CD8-positive, alpha-beta memory T cell (primary cell): Measurements from ENCODE around the gene PNKD. TPM values are rescaled to one million over a fixed set of nuclear protein-coding genes. Genes with fewer than 3 reads are reported as not detected.
"Not testable (repeated sequence)": the region's sequence is repeated elsewhere in the genome, so short reads cannot be mapped to it uniquely, and the experiment has no call there.

Source experiments
- CTCF ChIA-PET: fragments of 350-600 bp; sonication (Branson Sonifier 250); formaldehyde crosslinking; loops from one replicate; lab custom pipeline; 2021; ENCODE audit warnings: antibody characterized with exemption; lab: Charles Lee
- POLR2A ChIA-PET: fragments of 350-600 bp; sonication (Branson Sonifier 250); formaldehyde crosslinking; loops from one replicate; lab custom pipeline; 2021; ENCODE audit warnings: antibody characterized with exemption; lab: Charles Lee
- DNase-seq, 5 donors: peaks; one replicate each; pipeline versions ENCODE4 v3.0.0 to v3.0.0-alpha.2; 2020 to 2022; ENCODE audit warnings: mixed read lengths in 1 of 5
- H3K27ac ChIP-seq: one replicate; pipeline ENCODE4 v1.7.0; 2013; ENCODE audit warnings: low read depth, mild to moderate bottlenecking, low read length, moderate library complexity
- H3K27me3 ChIP-seq: 2 replicates; pipeline ENCODE4 v1.7.0; 2013; ENCODE audit warnings: low read length, mild to moderate bottlenecking; ENCODE audit not compliant: insufficient read depth, poor library complexity, severe bottlenecking
- H3K36me3 ChIP-seq: 2 replicates; pipeline ENCODE4 v1.7.0; 2013; ENCODE audit warnings: mild to moderate bottlenecking, low read length, moderate library complexity; ENCODE audit not compliant: insufficient read depth
- H3K4me1 ChIP-seq: 2 replicates; pipeline ENCODE4 v1.7.0; 2013; ENCODE audit warnings: mild to moderate bottlenecking, low read length, moderate library complexity; ENCODE audit not compliant: insufficient read depth
- H3K4me3 ChIP-seq: 2 replicates; pipeline ENCODE4 v1.7.0; 2013; ENCODE audit warnings: mild to moderate bottlenecking, low read length
- H3K9me3 ChIP-seq: 2 replicates; pipeline ENCODE4 v1.7.0; 2013; ENCODE audit warnings: mild to moderate bottlenecking, low read length
- H3K27ac Mint-ChIP-seq, 8 donors: one replicate each; pipeline ENCODE4 v1.8.0; 2020 to 2021; ENCODE audit warnings: mixed read lengths in 8 of 8, mild to moderate bottlenecking in 6 of 8, inconsistent platforms in 3 of 8, moderate library complexity in 3 of 8
- H3K27me3 Mint-ChIP-seq, 2 donors: one replicate each; pipeline ENCODE4 v1.8.0; 2020 to 2021; ENCODE audit warnings: mixed read lengths in 2 of 2, mild to moderate bottlenecking in 1 of 2, moderate library complexity in 1 of 2
- H3K36me3 Mint-ChIP-seq, 3 donors: one replicate each; pipeline ENCODE4 v1.8.0; 2020 to 2021; ENCODE audit warnings: mixed read lengths in 3 of 3, inconsistent platforms in 1 of 3, mild to moderate bottlenecking in 1 of 3
- H3K4me1 Mint-ChIP-seq, 3 donors: one replicate each; pipeline ENCODE4 v1.8.0; 2020 to 2021; ENCODE audit warnings: mixed read lengths in 3 of 3, inconsistent platforms in 1 of 3, mild to moderate bottlenecking in 1 of 3
- H3K4me3 Mint-ChIP-seq, 7 donors: one replicate each; pipeline ENCODE4 v1.8.0; 2020 to 2021; ENCODE audit warnings: mixed read lengths in 7 of 7, mild to moderate bottlenecking in 6 of 7, moderate library complexity in 4 of 7, inconsistent platforms in 2 of 7
- H3K9me3 Mint-ChIP-seq, 5 donors: one replicate each; pipeline ENCODE4 v1.8.0; 2020 to 2022; ENCODE audit warnings: mixed read lengths in 5 of 5, mild to moderate bottlenecking in 3 of 5, moderate library complexity in 2 of 5, inconsistent platforms in 1 of 5
- polyA plus RNA-seq: library from polyadenylated mRNA; unstranded; fragments of 300-500 nt; fragmentation: Illumina TruSeq; gene quantifications from one replicate; pipeline ENCODE4 v1.2.3, GENCODE V29; 2021
- total RNA-seq, 2 experiments: library from RNA; stranded (reverse); gene quantifications; one replicate each; pipeline ENCODE4 v1.2.3, GENCODE V29; 2021

Gene PNKD
- total and polyA plus RNA-seq, 3 experiments from 2014 or later = 26.8 to 111 (median 31.6) TPM

GRCh38 chr2:218314764-218315163, 44.4 kb downstream of the PNKD start:
- H3K4me1 Mint-ChIP-seq = peaks cover 22 to 27% (median 26%) of the 10 kb centered on the region in 3 donors
- H3K9me3 Mint-ChIP-seq, H3K9me3 ChIP-seq, H3K36me3 ChIP-seq, H3K4me3 ChIP-seq, POLR2A ChIA-PET, H3K27me3 ChIP-seq, H3K36me3 Mint-ChIP-seq, H3K4me3 Mint-ChIP-seq, DNase-seq, H3K27me3 Mint-ChIP-seq, H3K27ac Mint-ChIP-seq, H3K27ac ChIP-seq: not testable (repeated sequence)
- peaks cover 31% of the 10 kb centered on the region for H3K4me1 ChIP-seq
- CTCF ChIA-PET = interaction anchor here (1.2 kb wide), 2 partner anchors 42 to 43 kb away, joined by 4 read pairs; partner anchors contain the start of gene CATIP

DNA sequence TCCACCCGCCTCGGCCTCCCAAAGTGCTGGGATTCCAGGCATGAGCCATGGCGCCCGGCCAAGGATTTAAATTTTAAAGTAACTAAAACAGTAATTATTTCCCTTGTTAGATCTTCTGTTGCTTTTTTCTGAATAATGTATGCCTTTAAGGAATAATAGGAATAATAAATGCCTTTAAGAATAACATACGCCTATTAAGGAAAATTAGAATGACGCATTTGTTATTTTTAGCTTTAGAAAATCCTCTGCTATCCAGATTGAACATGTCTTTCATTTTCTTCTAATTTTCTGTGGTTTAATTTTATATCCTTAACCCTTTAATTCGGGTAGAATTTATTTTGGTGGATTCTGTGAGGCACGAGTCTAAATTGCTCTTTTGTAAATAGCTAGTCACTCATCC, 45.1 kb downstream of the PNKD start:
- H3K9me3 ChIP-seq = no peaks in the 10 kb centered on the region
- ChIA-PET CTCF (interaction anchor here (1.2 kb wide), 2 partner anchors 41 to 44 kb away, joined by 4 read pairs; partner anchors contain the start of gene CATIP), POLR2A (no interaction called here)
- H3K4me3 ChIP-seq = no peak overlapping the region
- DNase-seq = no peak
- Mint-ChIP-seq H3K36me3 (no peaks in the 10 kb centered on the region), H3K27me3 (no peaks in the 10 kb centered on the region), H3K9me3 (no peaks in the 10 kb centered on the region), H3K27ac (no peak overlapping the region), H3K4me1 (peaks cover 24 to 27% (median 26%) of the 10 kb centered on the region in 3 donors), H3K4me3 (no peak overlapping the region)
- no peaks in the 10 kb centered on the region for H3K36me3 ChIP-seq
- H3K27ac ChIP-seq = no peak overlapping the region
- peaks cover 31% of the 10 kb centered on the region for H3K4me1 ChIP-seq
- H3K27me3 ChIP-seq = no peaks in the 10 kb centered on the region

DNA sequence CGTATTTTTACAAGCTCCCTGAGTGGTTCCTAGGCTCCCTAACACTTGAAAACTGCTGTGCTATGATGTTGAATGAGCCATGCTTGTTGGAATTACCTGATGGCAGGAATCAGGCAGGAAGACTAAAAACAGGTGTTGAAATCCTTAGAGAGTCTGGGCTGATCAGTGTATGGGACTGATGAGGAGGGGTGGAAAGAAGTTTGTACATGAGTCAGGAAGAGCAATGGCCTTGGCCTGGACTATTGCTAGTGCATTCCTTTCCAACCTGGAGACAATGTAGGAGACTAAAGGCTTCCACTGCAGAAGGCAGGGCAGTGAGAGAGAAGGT, 46.9 kb downstream of the PNKD start:
- Histone ChIP-seq H3K27ac (no peak overlapping the region), H3K4me3 (peak overlapping the region; percentile 37), H3K27me3 (no peaks in the 10 kb centered on the region), H3K4me1 (peaks cover 36% of the 10 kb centered on the region), H3K9me3 (no peaks in the 10 kb centered on the region), H3K36me3 (no peaks in the 10 kb centered on the region)
- Mint-ChIP-seq H3K4me1 (peaks cover 27 to 38% (median 28%) of the 10 kb centered on the region in 3 donors), H3K27ac (peak overlapping the region in 5 of 8 donors; percentile 1 to 89 (median 71)), H3K9me3 (no peaks in the 10 kb centered on the region), H3K4me3 (peak overlapping the region in 2 of 7 donors; percentile 8 to 83), H3K27me3 (peaks cover 0 to under 1% of the 10 kb centered on the region in 2 donors), H3K36me3 (no peaks in the 10 kb centered on the region)
- CTCF ChIA-PET = interaction anchor here (1.3 to 1.8 kb wide), 5 partner anchors 9 to 42 kb away, joined by 4 to 12 read pairs (median 6); partner anchors contain the start of gene CATIP
- POLR2A ChIA-PET = interaction anchor here (0.5 kb wide), 1 partner anchor 296 kb away, joined by 4 read pairs; no protein-coding TSS in a partner anchor
- DNase-seq = no peak

DNA sequence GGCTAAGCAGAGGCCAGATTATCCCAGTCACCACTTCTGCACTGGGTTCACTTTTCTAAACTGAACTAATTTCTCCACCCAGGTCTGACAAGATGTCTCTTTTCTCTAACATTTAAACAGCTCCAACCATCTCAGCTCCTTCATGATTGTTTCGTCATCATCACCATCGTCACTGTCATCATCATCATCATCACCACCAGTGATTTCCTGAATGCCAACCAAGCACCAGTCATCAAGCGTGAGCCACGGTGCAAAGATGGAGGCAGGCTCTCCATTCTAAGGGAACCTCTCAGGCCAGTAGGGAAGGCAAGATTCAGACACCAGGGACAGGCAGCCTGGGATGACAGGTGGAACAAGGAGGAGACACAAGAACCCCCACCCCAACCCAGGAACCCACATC, 47.5 kb downstream of the PNKD start:
- Mint-ChIP-seq H3K36me3 (no peaks in the 10 kb centered on the region), H3K9me3 (no peaks in the 10 kb centered on the region), H3K4me1 (peaks cover 30 to 43% (median 33%) of the 10 kb centered on the region in 3 donors), H3K27me3 (peaks cover 0 to 3% of the 10 kb centered on the region in 2 donors), H3K4me3 (no peak overlapping the region), H3K27ac (peak overlapping the region in 3 of 8 donors; percentile 29 to 58 (median 55))
- ChIA-PET CTCF (interaction anchor here (1.3 to 1.7 kb wide), 4 partner anchors 16 to 43 kb away, joined by 4 to 12 read pairs (median 6); partner anchors contain the start of gene CATIP), POLR2A (no interaction called here)
- H3K36me3 ChIP-seq = no peaks in the 10 kb centered on the region
- H3K4me1 ChIP-seq = peaks cover 40% of the 10 kb centered on the region
- no peaks in the 10 kb centered on the region for H3K9me3 ChIP-seq
- H3K27ac ChIP-seq = no peak overlapping the region
- DNase-seq = no peak
- H3K4me3 ChIP-seq = no peak overlapping the region
- H3K27me3 ChIP-seq = no peaks in the 10 kb centered on the region

- Histone ChIP-seq H3K9me3 (no peaks in the 10 kb centered on the region), H3K27me3 (no peaks in the 10 kb centered on the region), H3K4me3 (no peak overlapping the region), H3K27ac (no peak overlapping the region), H3K4me1 (peaks cover 40% of the 10 kb centered on the region), H3K36me3 (no peaks in the 10 kb centered on the region)
- ChIA-PET POLR2A (no interaction called here), CTCF (interaction anchor here (1.3 to 1.7 kb wide), 3 partner anchors 17 to 43 kb away, joined by 4 to 12 read pairs (median 8); partner anchors contain the start of gene CATIP)
- no peak for DNase-seq
- H3K36me3 Mint-ChIP-seq = no peaks in the 10 kb centered on the region
- H3K27me3 Mint-ChIP-seq = peaks cover 0 to 3% of the 10 kb centered on the region in 2 donors
- peaks cover 30 to 44% (median 33%) of the 10 kb centered on the region in 3 donors for H3K4me1 Mint-ChIP-seq
- H3K27ac Mint-ChIP-seq = no peak overlapping the region
- no peak overlapping the region for H3K4me3 Mint-ChIP-seq
- no peaks in the 10 kb centered on the region for H3K9me3 Mint-ChIP-seq
Observed at GRCh38 chr2:218318241-218318640, 47.9 kb downstream of the PNKD start.

DNA sequence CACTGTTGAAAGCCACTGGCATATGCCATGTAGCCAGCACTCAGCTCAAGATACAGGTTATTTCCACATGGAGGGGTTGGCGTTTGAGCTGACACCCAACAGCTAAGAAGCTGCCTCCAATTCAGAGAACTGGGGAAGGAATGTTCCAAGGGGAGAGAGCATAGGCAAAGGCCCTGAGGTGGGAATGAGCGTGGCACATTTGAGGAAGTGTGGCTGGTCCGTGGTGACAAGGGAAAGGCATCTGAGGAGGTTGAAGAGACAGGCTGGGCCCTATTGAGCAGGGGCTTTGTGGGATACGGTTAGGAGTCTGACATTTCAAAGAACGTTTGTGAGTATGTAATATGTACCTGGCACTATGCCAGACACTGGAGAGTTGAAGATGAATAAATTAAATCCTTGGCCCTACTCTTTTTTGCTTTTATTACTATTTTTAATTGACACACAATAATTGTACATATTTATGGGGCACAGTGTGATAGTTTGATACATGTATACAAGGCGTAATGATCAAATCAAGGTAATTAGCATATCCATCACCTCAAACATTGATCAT, 49.6 kb downstream of the PNKD start:
- peaks cover 47% of the 10 kb centered on the region for H3K4me1 ChIP-seq
- H3K4me3 ChIP-seq = no peak overlapping the region
- no peak overlapping the region for H3K27ac Mint-ChIP-seq
- H3K27me3 Mint-ChIP-seq = peaks cover 8 to 9% of the 10 kb centered on the region in 2 donors
- H3K27ac ChIP-seq = no peak overlapping the region
- no peaks in the 10 kb centered on the region for H3K9me3 ChIP-seq
- POLR2A ChIA-PET = no interaction called here
- no peak for DNase-seq
- H3K4me3 Mint-ChIP-seq = peak overlapping the region in 1 of 7 donors; percentile 85
- H3K9me3 Mint-ChIP-seq = no peaks in the 10 kb centered on the region
- H3K4me1 Mint-ChIP-seq = peaks cover 36 to 53% (median 41%) of the 10 kb centered on the region in 3 donors
- H3K27me3 ChIP-seq = no peaks in the 10 kb centered on the region
- no peaks in the 10 kb centered on the region for H3K36me3 ChIP-seq
- H3K36me3 Mint-ChIP-seq = no peaks in the 10 kb centered on the region
- CTCF ChIA-PET = interaction anchor here (3.2 kb wide), 1 partner anchor 37 kb away, joined by 12 read pairs; the partner anchor contains the start of gene CATIP

DNA sequence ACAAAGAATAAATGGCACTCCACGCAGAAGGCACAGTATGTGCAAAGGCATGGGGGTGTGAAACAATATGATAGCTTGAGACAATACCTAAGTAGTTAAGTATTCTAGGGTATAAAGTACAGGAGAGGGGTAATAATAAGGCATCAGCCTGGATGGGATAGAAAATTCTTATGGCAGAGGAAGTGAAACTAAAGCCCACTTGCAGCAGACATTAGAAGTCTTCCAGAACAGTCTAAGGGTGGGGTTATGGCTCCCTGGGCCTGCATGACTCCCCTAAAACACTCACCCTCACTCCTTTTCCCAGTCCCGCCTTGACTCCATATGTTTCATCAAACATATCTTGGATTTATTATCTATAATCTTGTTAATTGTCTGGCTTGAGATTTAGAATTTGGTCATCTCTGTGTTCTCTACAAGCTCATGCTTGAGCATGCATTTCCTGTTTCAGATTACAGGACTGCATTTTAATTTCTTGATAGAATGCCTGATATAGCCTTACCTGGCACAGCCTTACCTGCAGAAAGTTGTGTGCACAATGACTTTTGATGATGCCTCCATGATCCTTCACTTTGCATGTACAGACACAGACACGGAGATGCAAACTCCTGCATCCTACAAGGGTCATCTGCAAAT, 50.5 kb downstream of the PNKD start:
- no peaks in the 10 kb centered on the region for H3K9me3 Mint-ChIP-seq
- H3K4me1 Mint-ChIP-seq = peaks cover 33 to 48% (median 37%) of the 10 kb centered on the region in 3 donors
- no peaks in the 10 kb centered on the region for H3K36me3 ChIP-seq
- H3K9me3 ChIP-seq = no peaks in the 10 kb centered on the region
- ChIA-PET POLR2A (no interaction called here), CTCF (interaction anchor here (3.2 kb wide), 1 partner anchor 36 kb away, joined by 12 read pairs; the partner anchor contains the start of gene CATIP)
- peaks cover 41% of the 10 kb centered on the region for H3K4me1 ChIP-seq
- no peaks in the 10 kb centered on the region for H3K27me3 ChIP-seq
- peak overlapping the region in 2 of 7 donors; percentile 23 to 85 for H3K4me3 Mint-ChIP-seq
- peak overlapping the region in 1 of 8 donors; percentile 26 for H3K27ac Mint-ChIP-seq
- H3K4me3 ChIP-seq = no peak overlapping the region
- peaks cover 8 to 9% of the 10 kb centered on the region in 2 donors for H3K27me3 Mint-ChIP-seq
- no peak overlapping the region for H3K27ac ChIP-seq
- no peaks in the 10 kb centered on the region for H3K36me3 Mint-ChIP-seq
- no peak for DNase-seq
